ENCODE data around the gene NTF3.

Gene NTF3

GRCh38 chr12:5430641-5431603 is 986 bp upstream of the NTF3 start:
- no peak for DNase-seq (ENCODE audit: low read depth)

- DNase-seq (ENCODE audit: low read depth): no peak
These were observed 1.4 kb downstream of the NTF3 start for GRCh38 chr12:5433081-5433844.

- no peak for DNase-seq (ENCODE audit: low read depth)
These were observed 2.1 kb downstream of the NTF3 start for GRCh38 chr12:5433845-5434646.

GRCh38 chr12:5434647-5435560 is 3.0 kb downstream of the NTF3 start:
- DNase-seq (ENCODE audit: low read depth): no peak

- DNase-seq (ENCODE audit: low read depth): no peak
These were observed 5.3 kb downstream of the NTF3 start for GRCh38 chr12:5437182-5437583.

GRCh38 chr12:5437589-5437988 is 5.7 kb downstream of the NTF3 start:
- no peak for DNase-seq (ENCODE audit: low read depth)

DNA sequence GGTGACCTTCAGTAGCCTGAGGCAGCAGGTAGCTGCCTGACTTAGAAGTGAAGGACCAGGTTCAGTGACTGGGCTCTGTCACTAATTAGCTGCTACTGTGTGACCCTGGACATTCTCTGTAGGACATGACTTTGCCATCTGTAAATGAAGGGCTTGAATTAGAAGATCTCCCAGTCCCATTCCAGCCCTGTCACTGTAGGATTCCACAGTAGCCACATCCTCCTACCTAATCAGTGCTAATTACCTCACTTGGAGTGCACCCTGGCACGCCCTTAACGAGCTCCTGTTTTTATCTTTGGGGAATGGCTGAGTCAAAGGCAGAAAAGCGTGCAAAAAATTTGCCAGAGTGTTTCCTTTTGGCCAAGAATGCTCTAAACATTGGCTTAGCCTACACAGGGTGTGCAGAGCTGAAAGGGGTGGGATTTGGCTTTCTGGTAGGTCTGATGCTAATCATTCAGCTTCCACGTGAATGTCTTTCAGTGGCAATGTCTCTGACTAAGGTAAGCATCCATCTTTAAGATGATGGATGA is 6.8 kb downstream of the NTF3 start:
- no peak for DNase-seq (ENCODE audit: low read depth)

DNA sequence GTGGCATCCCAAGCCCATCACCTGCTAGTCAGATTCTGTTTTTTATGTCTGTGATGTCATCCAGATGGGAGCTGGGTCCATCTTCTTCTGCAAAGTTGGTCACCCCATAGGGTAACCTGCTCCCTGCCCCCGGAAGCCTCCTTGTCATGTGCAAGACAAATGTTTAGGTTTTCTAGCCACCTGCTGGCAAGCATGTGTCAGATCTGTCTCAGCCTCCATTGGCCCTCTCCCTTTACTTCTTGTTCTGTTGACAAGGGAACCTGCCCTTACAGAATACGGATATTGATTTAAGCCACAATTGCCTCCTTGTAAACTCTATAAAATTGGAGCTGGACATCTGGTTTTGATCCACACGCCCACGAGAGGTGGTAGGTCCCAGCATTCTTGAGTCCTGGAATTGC is 7.5 kb downstream of the NTF3 start:
- no peak for DNase-seq (ENCODE audit: low read depth)

GRCh38 chr12:5439788-5440300 is 7.9 kb downstream of the NTF3 start:
- DNase-seq (ENCODE audit: low read depth): no peak

DNA sequence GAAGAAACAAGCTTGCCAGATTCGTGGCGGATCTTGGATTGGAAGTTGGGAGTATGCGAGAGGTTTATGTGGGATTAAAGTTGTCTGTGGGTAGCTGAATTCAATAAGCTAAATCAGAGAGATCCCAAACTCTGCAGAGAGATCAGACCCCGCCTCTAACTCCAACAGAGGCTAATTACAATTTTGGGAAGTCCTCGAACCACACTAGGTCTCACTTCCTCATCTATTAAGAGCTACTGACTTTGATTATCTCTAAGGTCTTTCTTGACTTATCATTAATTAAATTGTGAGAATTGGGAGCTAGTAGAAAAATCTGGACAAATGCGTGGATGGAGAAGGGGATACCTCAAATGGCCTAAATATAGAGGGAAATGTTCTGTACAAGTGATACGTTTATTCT is 9.1 kb downstream of the NTF3 start:
- DNase-seq (ENCODE audit: low read depth): no peak

DNA sequence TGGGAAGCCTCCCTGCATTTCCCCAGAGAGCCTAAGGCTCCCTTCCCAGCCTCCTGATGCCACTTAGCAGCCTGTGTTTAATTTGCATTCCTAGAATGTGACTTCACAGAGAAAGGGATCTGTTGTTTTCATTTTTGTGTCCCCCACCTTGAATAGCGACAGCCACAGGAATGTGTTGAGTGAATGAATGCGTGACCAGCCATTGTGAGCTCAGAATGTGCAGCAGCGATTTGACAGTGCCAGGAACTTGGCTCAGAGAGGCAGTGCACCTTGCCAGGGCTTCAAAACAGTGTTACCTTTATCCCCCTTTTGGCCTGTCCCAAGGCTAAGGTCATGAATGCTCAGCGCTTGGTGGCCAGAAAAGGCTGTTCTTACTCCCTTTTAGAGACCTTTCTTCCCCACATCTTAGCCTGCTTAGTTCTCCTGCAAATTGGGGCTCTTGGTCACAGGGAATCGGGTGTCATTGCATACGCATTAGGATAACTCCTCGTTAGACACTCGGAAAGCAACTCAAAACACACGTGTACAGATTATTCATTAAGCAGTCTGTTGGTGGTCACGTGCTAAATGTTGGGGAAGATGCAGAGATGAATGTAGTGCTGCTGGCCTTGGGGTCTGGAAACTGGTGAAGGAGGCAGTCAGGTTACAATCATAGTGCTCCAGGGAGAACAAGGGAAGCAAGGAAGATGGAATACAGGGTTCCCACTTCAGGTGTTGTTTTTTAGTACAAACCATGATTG is 9.8 kb downstream of the NTF3 start:
- DNase-seq (ENCODE audit: low read depth): no peak

DNA sequence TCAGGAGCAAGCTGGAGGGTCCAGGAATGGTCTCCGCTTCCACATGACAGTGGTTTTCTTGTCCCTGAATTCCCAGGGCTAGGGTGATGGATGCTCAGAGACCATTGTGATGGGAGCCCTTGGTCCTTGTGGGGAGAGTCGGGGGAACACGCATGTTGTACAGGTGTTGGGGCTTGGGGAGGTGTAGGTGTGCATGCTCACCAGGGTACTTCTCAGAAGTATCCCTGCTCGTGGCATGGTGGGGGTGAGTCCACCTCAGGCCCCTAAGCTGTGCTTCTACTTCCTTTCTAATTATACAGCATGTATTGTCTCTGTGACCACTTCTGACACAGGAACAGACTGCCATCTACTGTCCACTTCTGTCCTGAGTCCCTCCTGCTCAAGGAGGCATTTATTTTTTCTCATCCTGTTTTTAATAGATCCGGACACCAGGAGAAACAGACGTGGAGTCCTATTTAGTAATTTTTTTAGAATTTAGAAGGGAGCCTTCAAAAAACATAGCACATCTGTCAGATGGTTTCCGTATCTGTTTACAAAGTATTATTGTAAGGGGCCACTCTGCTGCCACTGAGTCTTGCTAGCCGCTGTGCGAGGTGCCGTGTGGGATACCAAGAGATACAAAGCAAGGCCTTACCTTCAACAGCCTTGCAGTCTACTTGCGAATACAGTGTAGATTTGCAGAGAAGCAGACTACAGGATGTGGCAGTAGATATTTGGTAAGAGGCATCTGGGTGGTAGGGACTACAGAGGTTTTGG is 10.5 kb downstream of the NTF3 start:
- no peak for DNase-seq (ENCODE audit: low read depth)

DNA sequence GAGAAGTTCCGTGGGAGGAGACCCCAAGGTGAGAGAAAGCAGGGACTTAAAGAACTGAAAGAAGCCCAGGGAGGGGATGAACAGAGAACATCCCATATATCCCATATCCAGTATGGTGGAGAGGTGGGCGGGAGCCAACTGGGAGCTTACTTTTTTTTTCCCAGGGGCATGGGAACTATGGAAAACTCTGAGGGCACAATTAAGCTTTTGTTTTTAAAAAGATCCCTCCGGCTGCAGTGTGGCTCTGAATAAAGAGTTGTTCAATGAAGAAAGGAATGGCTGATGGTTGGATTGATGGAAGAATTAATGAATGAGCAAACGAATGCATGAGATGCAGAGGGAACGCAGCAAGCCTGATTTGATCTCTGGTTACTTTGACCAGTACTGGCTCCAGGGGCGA is 12.6 kb downstream of the NTF3 start:
- DNase-seq (ENCODE audit: low read depth): no peak

DNA sequence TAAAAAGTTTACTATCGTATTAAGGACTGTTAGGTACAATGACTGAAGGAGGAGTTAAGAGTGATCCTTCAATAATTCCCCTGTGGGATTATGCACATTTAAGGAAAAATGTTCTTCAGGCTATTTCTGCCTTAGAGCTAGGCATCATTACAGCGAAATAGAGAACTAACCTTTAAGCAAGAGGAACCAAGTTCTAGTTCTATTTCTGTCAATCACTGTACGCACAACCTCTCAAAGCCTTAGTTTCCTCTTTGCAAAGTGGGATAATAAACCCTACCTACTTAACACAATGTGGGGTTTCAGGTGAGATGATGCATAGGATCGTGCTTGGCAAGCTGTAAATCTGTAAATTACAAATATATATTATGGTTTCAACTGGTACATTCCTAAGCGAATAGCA is 15.4 kb downstream of the NTF3 start:
- DNase-seq (ENCODE audit: low read depth): no peak

GRCh38 chr12:5451251-5451650 is 19.3 kb downstream of the NTF3 start:
- DNase-seq (ENCODE audit: low read depth): no peak

GRCh38 chr12:5452569-5452968 is 20.7 kb downstream of the NTF3 start:
- no peak for DNase-seq (ENCODE audit: low read depth)

DNA sequence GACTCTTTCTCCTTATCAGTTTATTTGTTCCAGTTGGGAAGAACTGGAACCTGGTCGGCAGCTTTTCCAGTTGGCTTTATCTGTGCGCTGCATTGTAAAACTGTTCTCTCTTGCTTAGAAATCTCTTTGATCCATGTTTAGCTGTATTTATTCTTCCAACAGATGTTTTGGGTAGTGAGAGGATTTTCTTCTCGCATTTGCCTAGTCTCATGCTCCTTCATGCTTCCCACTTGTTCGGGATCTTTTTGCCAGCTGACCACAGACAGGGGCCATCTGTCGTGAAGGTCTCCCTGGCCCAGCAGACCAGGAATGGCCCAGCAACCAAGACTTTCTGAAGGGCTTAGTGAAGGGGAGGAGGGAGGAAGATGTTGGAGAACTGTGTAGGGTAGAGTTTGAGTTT is 21.6 kb downstream of the NTF3 start:
- no peak for DNase-seq (ENCODE audit: low read depth)

GRCh38 chr12:5455045-5455444 is 23.1 kb downstream of the NTF3 start:
- no peak for DNase-seq (ENCODE audit: low read depth)

GRCh38 chr12:5456030-5456429 is 24.1 kb downstream of the NTF3 start:
- DNase-seq (ENCODE audit: low read depth): no peak

All from stimulated activated CD8-positive, alpha-beta memory T cell treated with anti-CD3 and anti-CD28 coated beads, Interleukin-4, amount 100 ng/mL, for 24 hours (primary cell).